GM21786 (cell line): ENCODE measurements around the gene HACE1.
"Not testable (repeated sequence)": the region's sequence is repeated elsewhere in the genome, so short reads cannot be mapped to it uniquely, and the experiment has no call there.

ENCODE experiments used
- ATAC-seq: cut with Tn5 transposase; IDR thresholded peaks from one replicate; pipeline ENCODE4 v1.9.1; 2021; ENCODE audit not compliant: unreplicated experiment

HACE1 gene

GRCh38 chr6:104739124-104739523 lies 120.6 kb downstream of the HACE1 start:
- ATAC-seq, result not testable (repeated sequence)

GRCh38 chr6:104737567-104737966 lies 122.2 kb downstream of the HACE1 start:
- ATAC-seq, result not testable (repeated sequence)

- ATAC-seq, result no peak
Measured at GRCh38 chr6:104736545-104736944, 123.2 kb downstream of the HACE1 start.

GRCh38 chr6:104730450-104730849 lies 129.3 kb downstream of the HACE1 start:
- ATAC-seq, result no peak

- no peak for ATAC-seq
Measured at GRCh38 chr6:104729433-104729832, 130.3 kb downstream of the HACE1 start.

- no peak for ATAC-seq
Measured at GRCh38 chr6:104728448-104728847, 131.3 kb downstream of the HACE1 start.

- no peak for ATAC-seq
Measured at GRCh38 chr6:104718672-104719071, 141.0 kb downstream of the HACE1 start.

GRCh38 chr6:104716858-104717257 lies 142.9 kb downstream of the HACE1 start:
- ATAC-seq, result no peak

- ATAC-seq, result no peak
Measured at GRCh38 chr6:104714796-104715195, 144.9 kb downstream of the HACE1 start.

- ATAC-seq, result no peak
Measured at GRCh38 chr6:104713982-104714381, 145.7 kb downstream of the HACE1 start.

GRCh38 chr6:104711371-104711770 lies 148.3 kb downstream of the HACE1 start:
- no peak for ATAC-seq

GRCh38 chr6:104710543-104711335 lies 149.0 kb downstream of the HACE1 start:
- no peak for ATAC-seq

- no peak for ATAC-seq
Measured at GRCh38 chr6:104705916-104706442, 153.7 kb downstream of the HACE1 start.

- no peak for ATAC-seq
Measured at GRCh38 chr6:104705095-104705707, 154.5 kb downstream of the HACE1 start.

- no peak for ATAC-seq
Measured at GRCh38 chr6:104704191-104704590, 155.5 kb downstream of the HACE1 start.

GRCh38 chr6:104702126-104702841 lies 157.4 kb downstream of the HACE1 start:
- ATAC-seq, result no peak

- ATAC-seq, result no peak
Measured at GRCh38 chr6:104700371-104701185, 159.1 kb downstream of the HACE1 start.

- ATAC-seq, result no peak
Measured at GRCh38 chr6:104699593-104700329, 160.0 kb downstream of the HACE1 start.

GRCh38 chr6:104698979-104699378 lies 160.7 kb downstream of the HACE1 start:
- ATAC-seq, result no peak

GRCh38 chr6:104692008-104692407 lies 167.7 kb downstream of the HACE1 start:
- ATAC-seq, result no peak
